ENCODE results near the gene LKAAEAR1. TPM values are rescaled to one million over a fixed set of nuclear protein-coding genes. Genes with fewer than 3 reads are reported as not detected.
"Not testable (repeated sequence)": the region's sequence is repeated elsewhere in the genome, so short reads cannot be mapped to it uniquely, and the experiment has no call there.

The LKAAEAR1 gene
- total RNA-seq, 1 donor from 2014 or later, result 0.34 TPM

- intact Hi-C loops (cut with micrococcal nuclease), result no loop called here
Measured at GRCh38 chr20:64099086-64099786, 15.0 kb upstream of the LKAAEAR1 start.

GRCh38 chr20:64098471-64099013 is 14.3 kb upstream of the LKAAEAR1 start:
- intact Hi-C loops (cut with micrococcal nuclease), result no loop called here

DNA sequence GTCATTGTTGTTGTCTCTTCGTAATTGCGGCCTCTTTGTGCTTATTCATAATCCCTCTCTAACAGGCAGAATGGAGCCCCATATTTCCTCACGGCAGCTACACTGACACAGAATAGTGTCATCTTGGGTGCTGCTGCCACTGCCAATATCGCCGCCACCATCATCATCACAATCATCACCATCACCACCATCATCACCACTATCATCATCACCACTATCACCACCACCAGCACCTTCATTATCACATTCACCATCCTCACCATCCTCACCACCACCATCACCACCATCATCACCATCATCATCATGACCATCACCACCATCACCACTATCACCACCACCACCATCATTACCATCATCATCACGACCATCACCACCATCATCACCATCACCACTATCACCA is 12.3 kb upstream of the LKAAEAR1 start:
- intact Hi-C loops (cut with micrococcal nuclease), result no loop called here

DNA sequence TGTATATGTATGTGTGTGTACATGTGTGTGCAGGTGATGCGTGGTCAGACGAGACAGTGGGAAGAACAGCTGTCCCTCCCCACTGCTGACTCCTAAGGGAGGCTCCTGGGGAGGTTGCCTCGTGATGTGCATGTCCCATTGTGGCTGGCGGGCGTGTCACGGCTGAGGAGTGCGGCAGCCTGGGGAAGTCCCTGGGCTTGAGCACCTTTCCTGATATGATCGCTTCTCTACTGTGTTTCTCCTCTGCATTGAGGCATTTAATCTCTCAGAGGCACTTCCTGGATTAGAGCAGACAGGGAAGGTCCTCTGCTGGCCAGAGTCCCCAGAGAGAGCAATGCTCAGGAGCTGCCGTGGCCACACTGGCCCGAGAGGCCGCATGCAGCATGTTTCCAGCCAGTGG is 11.7 kb upstream of the LKAAEAR1 start:
- intact Hi-C loops (cut with micrococcal nuclease), result no loop called here

- intact Hi-C loops (cut with micrococcal nuclease), result no loop called here
Measured at GRCh38 chr20:64095455-64095854, 11.3 kb upstream of the LKAAEAR1 start.

GRCh38 chr20:64093013-64093503 is 8.9 kb upstream of the LKAAEAR1 start:
- intact Hi-C loops (cut with micrococcal nuclease), result no loop called here

DNA sequence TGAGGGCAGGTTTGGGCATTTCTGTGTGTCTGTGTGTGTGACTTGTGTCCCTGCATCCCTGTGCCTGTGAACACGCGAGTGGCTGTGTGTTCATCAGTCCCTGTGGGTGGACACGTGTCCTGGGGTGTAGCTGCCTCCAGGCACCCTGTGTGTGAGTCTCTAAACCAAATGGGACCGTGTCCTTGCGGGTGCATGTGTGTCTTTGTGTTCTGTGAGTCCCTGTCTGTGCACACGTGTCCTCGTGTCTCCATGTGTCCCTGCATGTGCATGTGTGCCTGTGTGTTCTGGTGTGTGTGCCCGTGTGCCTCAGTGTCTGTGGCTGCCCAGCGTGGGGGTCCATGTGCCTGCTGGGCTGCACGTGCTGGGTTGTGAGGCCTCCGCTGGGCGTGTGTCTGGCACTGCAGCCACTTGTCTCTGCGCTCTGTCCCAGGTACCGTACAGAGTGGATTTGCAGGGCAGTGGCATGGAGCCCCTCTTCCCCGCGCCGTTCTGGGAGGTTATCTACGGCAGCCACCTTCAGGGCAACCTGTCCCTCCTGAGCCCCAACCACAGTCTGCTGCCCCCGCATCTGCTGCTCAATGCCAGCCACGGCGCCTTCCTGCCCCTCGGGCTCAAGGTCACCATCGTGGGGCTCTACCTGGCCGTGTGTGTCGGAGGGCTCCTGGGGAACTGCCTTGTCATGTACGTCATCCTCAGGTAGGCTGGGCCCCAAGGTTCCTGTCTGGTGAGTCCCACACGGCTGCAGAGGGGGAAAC is 8.2 kb upstream of the LKAAEAR1 start:
- intact Hi-C loops (cut with micrococcal nuclease), result no loop called here

DNA sequence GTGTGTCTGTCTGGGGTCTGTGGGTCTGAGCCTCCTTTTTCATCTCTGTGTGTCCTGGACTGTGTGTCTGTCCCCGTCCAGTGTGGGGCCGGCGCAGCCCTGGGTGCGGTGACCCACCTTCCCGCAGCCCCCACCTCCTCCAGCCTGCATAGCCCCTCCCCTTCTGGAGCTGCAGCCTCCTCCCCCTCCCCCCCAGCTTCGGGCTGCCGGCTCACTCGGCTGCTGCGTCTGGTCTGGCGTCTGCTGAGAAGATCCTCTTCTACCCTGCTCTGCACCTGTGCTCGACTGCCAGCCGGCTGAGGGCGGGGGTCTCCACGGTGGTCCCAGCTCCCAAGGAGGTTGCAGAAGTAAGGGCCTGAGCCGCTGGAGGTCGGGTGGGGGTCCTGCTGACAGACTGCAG is 7.6 kb upstream of the LKAAEAR1 start:
- intact Hi-C loops (cut with micrococcal nuclease), result no loop called here

GRCh38 chr20:64091340-64091739 is 7.1 kb upstream of the LKAAEAR1 start:
- intact Hi-C loops (cut with micrococcal nuclease), result no loop called here

- intact Hi-C loops (cut with micrococcal nuclease), result no loop called here
Measured at GRCh38 chr20:64090165-64090564, 6.0 kb upstream of the LKAAEAR1 start.

DNA sequence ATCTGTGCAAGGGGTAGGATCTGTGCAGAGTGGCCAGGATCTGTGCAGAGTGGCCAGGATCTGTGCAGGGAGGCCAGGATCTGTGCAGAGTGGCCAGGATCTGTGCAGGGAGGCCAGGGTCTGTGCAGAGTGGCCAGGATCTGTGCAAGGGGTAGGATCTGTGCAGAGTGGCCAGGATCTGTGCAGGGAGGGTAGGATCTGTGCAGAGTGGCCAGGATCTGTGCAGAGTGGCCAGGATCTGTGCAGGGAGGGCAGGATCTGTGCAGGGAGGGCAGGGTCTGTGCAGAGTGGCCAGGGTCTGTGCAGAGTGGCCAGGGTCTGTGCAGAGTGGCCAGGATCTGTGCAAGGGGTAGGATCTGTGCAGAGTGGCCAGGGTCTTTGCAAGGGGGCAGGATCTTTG is 4.4 kb upstream of the LKAAEAR1 start:
- intact Hi-C loops (cut with micrococcal nuclease), result not testable (repeated sequence)

GRCh38 chr20:64087226-64087825 is 3.1 kb upstream of the LKAAEAR1 start:
- intact Hi-C loops (cut with micrococcal nuclease), result not testable (repeated sequence)

DNA sequence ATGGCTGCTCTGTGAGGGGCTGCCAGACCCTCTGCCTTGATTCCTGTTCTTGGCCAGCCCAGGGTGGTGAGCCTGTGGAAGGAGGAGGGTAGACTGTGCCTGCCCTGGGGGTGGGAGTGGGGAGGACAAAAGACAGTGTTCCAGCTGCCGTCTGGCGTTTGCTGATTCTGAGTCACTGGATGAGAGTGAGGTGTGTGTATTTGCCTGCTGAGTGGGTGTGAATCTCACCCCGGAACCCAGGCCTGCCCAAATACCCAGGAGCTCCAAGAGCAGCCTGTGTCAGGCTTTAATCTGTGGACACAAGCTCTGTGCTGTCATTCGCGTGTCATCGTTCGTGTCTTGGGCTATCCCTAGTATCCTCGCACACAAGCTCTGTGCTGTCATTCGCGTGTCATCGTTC is 2.6 kb upstream of the LKAAEAR1 start:
- intact Hi-C loops (cut with micrococcal nuclease), result no loop called here

DNA sequence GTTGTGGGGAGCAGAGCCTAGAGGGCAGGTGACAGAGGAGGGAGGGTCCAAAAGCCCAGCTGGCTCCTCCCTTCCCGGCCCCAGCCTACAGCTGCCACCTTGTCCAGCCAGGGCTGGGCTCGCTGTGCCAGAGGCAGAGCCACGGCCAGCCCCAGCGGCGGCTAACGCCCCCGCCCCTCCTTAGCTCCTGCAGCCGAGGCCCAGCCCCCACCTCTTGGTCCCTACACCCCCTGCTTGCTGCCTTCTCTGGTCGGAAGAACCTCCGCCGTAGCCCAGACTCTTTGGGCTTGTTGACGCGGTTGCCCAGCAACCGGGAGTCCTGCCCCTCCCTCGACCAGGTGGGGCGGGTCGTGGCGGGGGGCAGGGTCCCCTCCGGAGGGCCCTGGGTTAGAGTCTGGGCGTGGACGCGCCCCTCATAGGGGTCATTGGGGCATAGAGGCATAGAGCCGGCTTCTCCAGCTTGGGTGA is 521 bp upstream of the LKAAEAR1 start:
- intact Hi-C loops (cut with micrococcal nuclease), result no loop called here

GRCh38 chr20:64083378-64083803 is 807 bp downstream of the LKAAEAR1 start:
- intact Hi-C loops (cut with micrococcal nuclease), result loop anchor here (2.0 kb wide), 1 partner anchor 37 kb away; no protein-coding TSS in a partner anchor

GRCh38 chr20:64082820-64083377 is 1.3 kb downstream of the LKAAEAR1 start:
- intact Hi-C loops (cut with micrococcal nuclease), result loop anchor here (2.0 kb wide), 1 partner anchor 38 kb away; no protein-coding TSS in a partner anchor

- intact Hi-C loops (cut with micrococcal nuclease), result loop anchor here (2.0 kb wide), 1 partner anchor 39 kb away; no protein-coding TSS in a partner anchor
Measured at GRCh38 chr20:64082126-64082731, 2.0 kb downstream of the LKAAEAR1 start.

DNA sequence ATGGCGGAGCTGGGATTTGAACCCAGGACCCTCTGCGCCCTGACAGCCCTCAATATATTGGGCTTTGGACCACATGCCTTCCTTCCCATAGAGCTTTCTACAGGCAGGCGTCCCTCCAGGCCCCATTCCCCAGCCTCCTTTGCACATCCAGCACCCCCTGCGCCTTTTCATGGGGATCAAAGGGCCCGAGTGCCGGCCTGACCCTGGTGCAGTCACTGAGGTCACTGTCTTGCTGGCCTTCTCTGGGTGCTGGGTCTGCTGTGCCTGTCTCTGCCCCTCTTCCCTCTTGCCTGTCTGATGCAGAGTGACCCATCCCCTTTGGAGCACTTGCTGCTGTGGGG is 2.6 kb downstream of the LKAAEAR1 start:
- intact Hi-C loops (cut with micrococcal nuclease), result no loop called here

DNA sequence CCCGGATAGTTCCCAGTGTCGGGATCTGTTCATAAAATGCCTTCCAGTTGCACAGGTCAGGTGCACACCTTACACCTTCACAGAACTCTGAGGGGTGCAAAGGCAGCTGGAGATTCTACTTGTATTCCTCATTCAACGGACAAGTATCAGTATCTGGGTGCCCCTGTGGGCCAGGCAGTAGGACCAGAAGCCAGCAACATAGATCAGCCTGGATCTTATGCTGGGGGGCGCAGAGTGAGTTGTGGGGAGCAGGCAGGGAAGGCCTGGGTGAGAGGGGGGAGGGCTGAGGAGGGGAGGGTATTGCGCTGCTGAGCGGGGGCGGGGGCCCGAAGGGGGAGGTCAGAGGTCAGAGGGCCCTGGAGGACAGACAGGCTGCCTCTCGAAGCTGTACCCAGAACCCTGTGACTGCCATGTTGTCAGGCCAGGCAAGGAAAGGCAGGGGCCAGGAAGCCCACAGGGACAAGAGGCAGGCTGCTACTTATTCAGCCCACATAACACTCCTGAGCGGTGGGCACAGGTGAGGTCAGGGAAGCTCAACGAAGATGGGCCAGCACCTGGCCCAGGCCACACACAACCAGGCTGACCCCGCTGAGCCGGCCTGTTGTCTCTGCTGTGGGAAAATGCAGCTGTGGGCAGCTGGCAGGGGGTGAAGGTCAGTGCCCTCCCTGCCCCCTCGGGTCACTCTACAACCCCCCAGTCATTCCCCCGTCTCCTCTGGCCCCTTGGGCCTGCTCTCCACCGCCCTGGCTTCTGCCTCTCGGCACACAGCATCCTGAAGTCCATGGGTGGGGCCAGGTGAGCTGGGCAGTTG is 3.2 kb downstream of the LKAAEAR1 start:
- intact Hi-C loops (cut with micrococcal nuclease), result no loop called here

All from T-helper 2 cell treated with Interferon-gamma antibody and Interleukin-4, amounts not matched to agents 100 ng/mL and 5 ng/mL, for 36 hours (primary cell).